Uterus (tissue), 4 donors: ENCODE data around the gene CA14. TPM values are rescaled to one million over a fixed set of nuclear protein-coding genes. Genes with fewer than 3 reads are reported as not detected.
A peak's percentile ranks its signal among the peaks of the same experiment; 100 is the strongest.

Experiments
- DNase-seq, 2 donors: peaks; one replicate each; pipeline ENCODE4 v3.0.0-alpha.2; 2019 to 2020
- H3K27ac ChIP-seq, 2 donors: fragments of 200-600 bp; sonication (generic); 1 replicate in 1 of 2; 2 replicates in 1 of 2; pipeline ENCODE4 v1.5.1; 2016 to 2018
- H3K27me3 ChIP-seq, 2 donors: fragments of 200-600 bp; sonication (generic); one replicate each; pipeline ENCODE4 v1.5.1; 2018 to 2019; ENCODE audit warnings: control low read depth in 1 of 2
- H3K36me3 ChIP-seq, 2 donors: fragments of 200-600 bp; sonication (generic); one replicate each; pipeline ENCODE4 v1.5.1; 2019; ENCODE audit warnings: control low read depth in 1 of 2
- H3K4me1 ChIP-seq, 2 donors: fragments of 200-600 bp; sonication (generic); one replicate each; pipeline ENCODE4 v1.5.1; 2018 to 2019; ENCODE audit warnings: control low read depth in 1 of 2
- H3K4me3 ChIP-seq, 2 donors: fragments of 200-600 bp; sonication (generic); 1 replicate in 1 of 2; 2 replicates in 1 of 2; pipeline ENCODE4 v1.5.1; 2018 to 2019; ENCODE audit warnings: mild to moderate bottlenecking in 1 of 2
- H3K9me3 ChIP-seq, 2 donors: fragments of 200-600 bp; sonication (generic); one replicate each; pipeline ENCODE4 v1.5.1; 2019; ENCODE audit warnings: control low read depth in 1 of 2
- CTCF ChIP-seq, 4 experiments: fragments of 200-600 bp in 2 of 4; fragments of 450-650 bp in 2 of 4; sonication (generic) in 2 of 4; IDR thresholded peaks; one replicate each; pipeline ENCODE4 v1.5.1; 2016 to 2019; ENCODE audit warnings: antibody characterized with exemption in 4 of 4, mild to moderate bottlenecking in 2 of 4, moderate library complexity in 1 of 4
- POLR2A ChIP-seq, 2 donors: fragments of 450-650 bp; IDR thresholded peaks; one replicate each; pipeline ENCODE4 v1.6.1; 2016; ENCODE audit warnings: antibody characterized with exemption in 2 of 2, mild to moderate bottlenecking in 1 of 2, moderate library complexity in 1 of 2
- intact Hi-C: fragments of 100-400 bp; cut with DNase I; formaldehyde crosslinking; loops from one replicate; pipeline ENCODE4 v1.15.1; 2023; ENCODE audit warnings: low total_unique reads
- total RNA-seq, 4 donors: library from RNA; depleted of rRNA in 3 of 4; stranded (reverse); fragments of >200 nt in 3 of 4; gene quantifications; one replicate each; pipeline versions ENCODE4 v1.1.0 to v1.2.4, GENCODE V29; 2014 to 2023
- donor health status: DM: yes; HTN: yes; CAD: no.

CA14 gene
- total RNA-seq, 4 donors from 2014 or later: 0.88 to 0.90 TPM; not detected in 2

- TF ChIP-seq CTCF (IDR thresholded peaks at IDR 0.05): no peak
- TF ChIP-seq POLR2A (IDR thresholded peaks at IDR 0.05): no peak
- no peaks in the 10 kb centered on the region for H3K36me3 ChIP-seq
- H3K4me1 ChIP-seq: peaks cover 0 to 8% of the 10 kb centered on the region in 2 donors
- DNase-seq: no peak
- no peak overlapping the region for H3K4me3 ChIP-seq
- no peaks in the 10 kb centered on the region for H3K27me3 ChIP-seq
- no peaks in the 10 kb centered on the region for H3K9me3 ChIP-seq
- peak overlapping the region in 1 of 2 donors; percentile 42 for H3K27ac ChIP-seq
- intact Hi-C loops: no loop called here
Measured at GRCh38 chr1:150259217-150259616, 1.6 kb downstream of the CA14 start.

DNA sequence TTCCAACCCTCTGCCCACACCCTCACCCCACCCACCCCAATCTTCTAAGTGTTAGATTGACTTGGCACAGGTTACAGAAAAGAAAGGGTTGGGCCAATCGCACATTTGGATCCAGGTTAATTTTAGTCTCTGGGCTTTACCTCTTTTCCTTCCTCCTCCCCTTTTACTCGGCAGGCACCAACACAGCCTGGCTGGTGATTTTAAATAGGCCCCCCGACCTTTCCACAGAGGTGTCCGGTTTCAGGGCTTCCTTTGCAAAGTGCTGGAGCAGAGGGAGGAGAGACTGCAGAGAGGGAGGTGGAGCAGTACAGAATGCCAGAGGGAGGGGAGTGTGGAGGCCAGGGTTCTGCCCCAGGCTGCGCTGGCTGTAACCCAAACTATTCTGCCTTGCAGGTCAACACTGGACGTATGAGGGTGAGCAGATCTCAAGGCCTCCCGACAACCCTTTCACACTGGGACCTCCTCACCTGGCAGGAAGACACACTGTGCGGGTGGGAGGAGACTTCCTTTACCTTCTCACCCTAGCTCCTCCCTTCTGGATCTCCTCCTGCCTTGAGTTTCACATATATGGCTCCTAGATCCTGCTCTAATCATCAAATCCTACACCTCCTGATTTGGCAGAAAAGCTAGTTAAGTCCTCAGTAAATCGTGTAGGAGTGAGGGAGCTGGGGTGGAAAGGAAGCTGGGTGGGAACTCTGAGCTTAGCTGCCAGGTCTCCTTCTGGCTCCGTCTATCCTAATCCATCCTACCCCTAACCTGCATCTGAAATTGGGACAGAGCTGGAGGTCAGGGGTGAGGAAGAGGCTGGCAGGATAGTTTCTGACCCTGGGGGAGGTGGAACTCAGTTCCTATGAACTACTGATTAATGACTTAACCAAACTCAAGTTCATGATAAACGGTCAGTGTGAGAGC, 2.4 kb downstream of the CA14 start:
- intact Hi-C loops: no loop called here
- H3K4me1 ChIP-seq: peaks cover 0 to 8% of the 10 kb centered on the region in 2 donors
- H3K27ac ChIP-seq: peak overlapping the region in 1 of 2 donors; percentile 42
- peak; percentile 35 to 43 for DNase-seq
- H3K9me3 ChIP-seq: no peaks in the 10 kb centered on the region
- no peaks in the 10 kb centered on the region for H3K27me3 ChIP-seq
- TF ChIP-seq POLR2A (IDR thresholded peaks at IDR 0.05) (peak in 1 of 2 donors; percentile 19), CTCF (IDR thresholded peaks at IDR 0.05) (no peak)
- H3K36me3 ChIP-seq: no peaks in the 10 kb centered on the region
- no peak overlapping the region for H3K4me3 ChIP-seq

DNA sequence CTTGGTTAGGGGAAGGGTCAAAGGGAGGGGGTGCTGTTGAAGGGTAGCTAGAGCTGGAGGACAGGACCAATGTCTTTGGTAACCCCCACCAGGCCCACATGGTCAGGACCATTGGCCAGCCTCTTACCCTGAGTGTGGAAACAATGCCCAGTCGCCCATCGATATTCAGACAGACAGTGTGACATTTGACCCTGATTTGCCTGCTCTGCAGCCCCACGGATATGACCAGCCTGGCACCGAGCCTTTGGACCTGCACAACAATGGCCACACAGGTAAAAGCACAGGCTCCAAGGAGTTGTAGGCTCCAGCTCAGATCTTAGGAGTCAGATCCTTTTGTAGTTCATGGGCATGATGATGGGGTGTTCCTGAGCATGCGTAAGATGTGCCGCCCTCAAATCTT, 3.8 kb downstream of the CA14 start:
- Histone ChIP-seq H3K4me1 (peaks cover 0 to 5% of the 10 kb centered on the region in 2 donors), H3K4me3 (no peak overlapping the region), H3K27ac (no peak overlapping the region), H3K9me3 (no peaks in the 10 kb centered on the region), H3K27me3 (no peaks in the 10 kb centered on the region), H3K36me3 (no peaks in the 10 kb centered on the region)
- no peak for DNase-seq
- TF ChIP-seq CTCF (IDR thresholded peaks at IDR 0.05): no peak
- TF ChIP-seq POLR2A (IDR thresholded peaks at IDR 0.05): no peak
- intact Hi-C loops: no loop called here

DNA sequence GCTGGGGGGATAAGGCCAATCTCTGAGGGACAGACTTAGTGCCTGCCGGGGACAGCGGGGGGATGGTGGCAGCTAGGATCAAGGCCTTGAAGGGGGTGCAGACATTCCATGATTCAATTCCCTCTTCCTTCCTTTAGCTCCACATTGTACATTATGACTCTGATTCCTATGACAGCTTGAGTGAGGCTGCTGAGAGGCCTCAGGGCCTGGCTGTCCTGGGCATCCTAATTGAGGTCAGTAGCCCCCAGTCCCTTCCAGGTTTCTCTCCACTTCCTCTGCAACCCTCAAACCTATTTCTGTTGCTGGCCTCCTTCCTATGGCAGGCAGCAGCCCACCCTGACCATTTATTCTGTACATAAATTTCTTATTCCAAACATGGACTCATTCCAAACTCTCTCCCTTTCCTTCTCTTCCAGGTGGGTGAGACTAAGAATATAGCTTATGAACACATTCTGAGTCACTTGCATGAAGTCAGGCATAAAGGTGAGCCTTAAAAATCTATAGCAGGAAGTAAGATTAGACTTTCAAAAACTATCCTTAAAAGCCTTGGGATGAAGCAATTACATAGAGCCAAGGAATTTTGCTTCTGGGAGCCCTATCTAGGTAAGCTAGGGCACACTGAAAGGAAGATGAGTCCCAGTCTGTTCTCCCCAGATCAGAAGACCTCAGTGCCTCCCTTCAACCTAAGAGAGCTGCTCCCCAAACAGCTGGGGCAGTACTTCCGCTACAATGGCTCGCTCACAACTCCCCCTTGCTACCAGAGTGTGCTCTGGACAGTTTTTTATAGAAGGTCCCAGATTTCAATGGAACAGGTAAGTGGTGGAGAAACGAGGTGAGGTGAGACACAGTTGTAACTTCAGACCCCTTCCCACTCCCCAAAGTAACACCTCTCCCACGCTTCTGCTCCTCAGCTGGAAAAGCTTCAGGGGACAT, 5.1 kb downstream of the CA14 start:
- Histone ChIP-seq H3K36me3 (no peaks in the 10 kb centered on the region), H3K27me3 (no peaks in the 10 kb centered on the region), H3K27ac (no peak overlapping the region), H3K9me3 (no peaks in the 10 kb centered on the region), H3K4me1 (no peaks in the 10 kb centered on the region), H3K4me3 (no peak overlapping the region)
- intact Hi-C loops: no loop called here
- TF ChIP-seq POLR2A (IDR thresholded peaks at IDR 0.05) (no peak), CTCF (IDR thresholded peaks at IDR 0.05) (no peak)
- DNase-seq: no peak
